PC-9 (cell line): ENCODE measurements around the gene STK40. TPM values are rescaled to one million over a fixed set of nuclear protein-coding genes. Genes with fewer than 3 reads are reported as not detected.

Experiments
- BruUV-seq: library from RNA; stranded (reverse); fragments of 400-500 nt; replicated peaks from 2 replicates; lab custom pipeline; 2021; lab: Mats Ljungman, UMichigan
- CTCF ChIA-PET: fragments of 300-600 bp; sonication (Branson Sonifier 250); formaldehyde crosslinking; loops from one replicate; lab custom pipeline; 2022; ENCODE audit warnings: antibody characterized with exemption; lab: Charles Lee
- POLR2A ChIA-PET: fragments of 300-600 bp; sonication (Branson Sonifier 250); formaldehyde crosslinking; loops from one replicate; lab custom pipeline; 2022; ENCODE audit warnings: antibody characterized with exemption; ENCODE audit not compliant: unreplicated experiment; lab: Charles Lee
- DNase-seq, 2 experiments: peaks; one replicate each; pipeline versions ENCODE4 v3.0.0 to v3.0.0-alpha.2; 2015 to 2022; ENCODE audit warnings: mixed read lengths in 1 of 2
- H2AFZ ChIP-seq: fragments of 200-600 bp; sonication (generic); 2 replicates; pipeline ENCODE4 v1.8.1; 2017; ENCODE audit warnings: antibody characterized with exemption
- H3F3A ChIP-seq: fragments of 200-600 bp; sonication (generic); 2 replicates; pipeline ENCODE4 v1.8.1; 2017; ENCODE audit warnings: antibody characterized with exemption, mild to moderate bottlenecking, low read depth; ENCODE audit not compliant: insufficient read depth
- H3K27ac ChIP-seq: fragments of 200-600 bp; sonication (generic); 2 replicates; pipeline ENCODE4 v1.6.1; 2016; ENCODE audit warnings: mixed run types
- H3K27me3 ChIP-seq: fragments of 200-600 bp; sonication (generic); 2 replicates; pipeline ENCODE4 v1.6.1; 2016; ENCODE audit warnings: low read depth, mixed run types; ENCODE audit not compliant: insufficient read depth
- H3K36me3 ChIP-seq: fragments of 200-600 bp; sonication (generic); 2 replicates; pipeline ENCODE4 v1.6.1; 2016; ENCODE audit warnings: low read depth, mixed run types
- H3K4me1 ChIP-seq: fragments of 200-600 bp; sonication (generic); replicated peaks from 2 replicates; pipeline ENCODE4 v1.6.1; 2016; ENCODE audit warnings: mixed run types; ENCODE audit not compliant: insufficient read depth
- H3K4me2 ChIP-seq: fragments of 200-600 bp; sonication (generic); 2 replicates; pipeline ENCODE4 v1.6.1; 2017; ENCODE audit warnings: mixed run types
- H3K4me3 ChIP-seq: fragments of 200-600 bp; sonication (generic); 2 replicates; pipeline ENCODE4 v1.6.1; 2016; ENCODE audit warnings: mixed run types
- H3K79me2 ChIP-seq: fragments of 200-600 bp; sonication (generic); 2 replicates; pipeline ENCODE4 v1.6.1; 2017; ENCODE audit warnings: low read depth, mixed run types
- H3K9me2 ChIP-seq: fragments of 200-600 bp; sonication (generic); 2 replicates; pipeline ENCODE4 v1.8.1; 2017; ENCODE audit warnings: mild to moderate bottlenecking; ENCODE audit not compliant: insufficient read depth
- H3K9me3 ChIP-seq: fragments of 200-600 bp; sonication (generic); 2 replicates; pipeline ENCODE4 v1.8.1; 2016; ENCODE audit warnings: low read depth; ENCODE audit not compliant: insufficient read depth
- H4K20me1 ChIP-seq: fragments of 200-600 bp; sonication (generic); 2 replicates; pipeline ENCODE4 v1.8.1; 2017; ENCODE audit not compliant: insufficient read depth
- EZH2 ChIP-seq: fragments of 200-600 bp; sonication (generic); IDR thresholded peaks from 2 replicates; pipeline ENCODE4 v1.8.0; 2017; ENCODE audit warnings: antibody characterized with exemption, low read depth
- intact Hi-C: fragments of 100-400 bp; cut with micrococcal nuclease; formaldehyde crosslinking; loops from one replicate; pipeline ENCODE4 v1.10.0; 2022; ENCODE audit not compliant: unreplicated experiment
- total RNA-seq: library from RNA; stranded (reverse); gene quantifications from 2 replicates; pipeline ENCODE4 v1.2.3, GENCODE V29; 2021
- TF ChIP-seq, protein P1 (sequence below): fragments of 200-600 bp; sonication (generic); conservative IDR thresholded peaks from 2 replicates; pipeline ENCODE4 v1.6.1; 2017; ENCODE audit warnings: mixed run types, antibody characterized with exemption, mild to moderate bottlenecking, moderate library complexity

STK40 gene
- total RNA-seq, 1 experiment from 2014 or later = 59.2 TPM

- Histone ChIP-seq H3K9me3 (no peaks in the 10 kb centered on the region), H3K27me3 (no peaks in the 10 kb centered on the region), H3K79me2 (peaks cover 19% of the 10 kb centered on the region), H3K4me3 (no peak overlapping the region), H2AFZ (no peak overlapping the region), H3K27ac (peak overlapping the region; percentile 89), H3K4me1 (peaks cover 32% of the 10 kb centered on the region), H3K4me2 (peak overlapping the region; percentile 67), H3K9me2 (no peaks in the 10 kb centered on the region), H3K36me3 (peaks cover 33% of the 10 kb centered on the region), H4K20me1 (no peaks in the 10 kb centered on the region), H3F3A (peaks cover 75% of the 10 kb centered on the region)
- intact Hi-C loops = loop anchor here (2.0 to 10.0 kb wide), 2 partner anchors 84 to 120 kb away; partner anchors contain the start of gene STK40
- peak in 1 of 2 experiments; percentile 60 for DNase-seq
- BruUV-seq = no TSS peak
- POLR2A ChIA-PET = interaction anchor here (0.5 to 0.7 kb wide), 4 partner anchors 15 to 443 kb away, joined by 3 to 10 read pairs (median 6); partner anchors contain the start of gene TRAPPC3
- TF ChIP-seq, protein P1, sequence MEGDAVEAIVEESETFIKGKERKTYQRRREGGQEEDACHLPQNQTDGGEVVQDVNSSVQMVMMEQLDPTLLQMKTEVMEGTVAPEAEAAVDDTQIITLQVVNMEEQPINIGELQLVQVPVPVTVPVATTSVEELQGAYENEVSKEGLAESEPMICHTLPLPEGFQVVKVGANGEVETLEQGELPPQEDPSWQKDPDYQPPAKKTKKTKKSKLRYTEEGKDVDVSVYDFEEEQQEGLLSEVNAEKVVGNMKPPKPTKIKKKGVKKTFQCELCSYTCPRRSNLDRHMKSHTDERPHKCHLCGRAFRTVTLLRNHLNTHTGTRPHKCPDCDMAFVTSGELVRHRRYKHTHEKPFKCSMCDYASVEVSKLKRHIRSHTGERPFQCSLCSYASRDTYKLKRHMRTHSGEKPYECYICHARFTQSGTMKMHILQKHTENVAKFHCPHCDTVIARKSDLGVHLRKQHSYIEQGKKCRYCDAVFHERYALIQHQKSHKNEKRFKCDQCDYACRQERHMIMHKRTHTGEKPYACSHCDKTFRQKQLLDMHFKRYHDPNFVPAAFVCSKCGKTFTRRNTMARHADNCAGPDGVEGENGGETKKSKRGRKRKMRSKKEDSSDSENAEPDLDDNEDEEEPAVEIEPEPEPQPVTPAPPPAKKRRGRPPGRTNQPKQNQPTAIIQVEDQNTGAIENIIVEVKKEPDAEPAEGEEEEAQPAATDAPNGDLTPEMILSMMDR = no peak
- TF ChIP-seq EZH2 = no peak
- CTCF ChIA-PET = interaction anchor here (0.5 to 1.6 kb wide), 16 partner anchors 15 to 151 kb away, joined by 3 to 13 read pairs (median 6); partner anchors contain the start of genes THRAP3 and TRAPPC3
Observed at GRCh38 chr1:36300526-36300925, 85.2 kb downstream of the STK40 start.

DNA sequence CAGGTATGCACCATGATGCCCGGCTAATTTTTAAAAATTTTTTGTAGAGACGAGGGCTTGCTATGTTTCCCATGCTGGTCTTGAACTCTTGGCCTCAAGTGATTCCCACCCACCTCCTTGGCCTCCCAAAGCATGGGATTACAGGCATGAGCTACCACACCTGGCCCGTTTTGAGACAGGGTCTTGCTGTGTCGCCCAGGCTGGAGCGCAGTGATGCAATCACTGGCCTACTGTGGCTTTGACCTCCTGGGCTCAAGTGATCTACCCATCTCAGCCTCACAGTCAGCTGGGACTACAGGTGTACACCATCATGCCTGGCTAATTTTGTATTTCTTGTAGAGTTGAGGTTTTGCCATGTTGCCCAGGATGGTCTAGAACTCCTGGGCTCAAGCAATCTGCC is 87.1 kb downstream of the STK40 start:
- Histone ChIP-seq H3K4me3 (no peak overlapping the region), H3K36me3 (peaks cover 42% of the 10 kb centered on the region), H3K27me3 (no peaks in the 10 kb centered on the region), H3F3A (peaks cover 74% of the 10 kb centered on the region), H3K4me1 (peaks cover 26% of the 10 kb centered on the region), H4K20me1 (no peaks in the 10 kb centered on the region), H3K4me2 (no peak overlapping the region), H3K79me2 (peaks cover 19% of the 10 kb centered on the region), H2AFZ (no peak overlapping the region), H3K9me2 (no peaks in the 10 kb centered on the region), H3K9me3 (no peaks in the 10 kb centered on the region), H3K27ac (peak overlapping the region; percentile 89)
- CTCF ChIA-PET = interaction anchor here (0.5 to 0.6 kb wide), 2 partner anchors 85 to 169 kb away, joined by 3 to 4 read pairs; no protein-coding TSS in a partner anchor
- BruUV-seq = no TSS peak
- POLR2A ChIA-PET = no interaction called here
- TF ChIP-seq, protein P1 = no peak
- TF ChIP-seq EZH2 = no peak
- intact Hi-C loops = no loop called here
- DNase-seq = no peak

DNA sequence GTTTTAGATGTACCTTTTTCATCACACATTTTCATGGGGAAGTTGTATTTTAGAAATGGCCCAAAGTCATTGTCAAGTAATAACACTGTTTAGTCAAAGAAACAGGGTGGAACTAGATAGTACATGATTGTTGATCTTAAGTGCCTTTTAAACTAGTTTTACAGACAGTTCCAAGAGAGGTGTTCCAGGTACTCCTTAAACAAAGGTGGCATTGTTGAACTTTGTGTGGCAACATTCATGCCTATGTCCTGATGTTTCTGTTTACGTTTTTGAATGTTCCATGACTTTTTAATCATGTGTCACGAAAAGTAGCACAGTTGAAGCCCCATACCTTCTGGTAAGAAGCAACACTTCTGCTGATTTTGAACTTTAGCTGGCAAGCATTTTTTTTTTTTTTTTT is 88.7 kb downstream of the STK40 start:
- Histone ChIP-seq H2AFZ (no peak overlapping the region), H3K27me3 (no peaks in the 10 kb centered on the region), H3K36me3 (peaks cover 35% of the 10 kb centered on the region), H3K4me1 (peaks cover 26% of the 10 kb centered on the region), H3K9me3 (no peaks in the 10 kb centered on the region), H3K4me2 (no peak overlapping the region), H3K4me3 (no peak overlapping the region), H3K9me2 (no peaks in the 10 kb centered on the region), H3F3A (peaks cover 78% of the 10 kb centered on the region), H4K20me1 (0 out of 2 replicates have a peak, but pooled peaks cover 3% of the 10 kb centered on the region), H3K79me2 (peaks cover 12% of the 10 kb centered on the region), H3K27ac (peak overlapping the region; percentile 57)
- POLR2A ChIA-PET = no interaction called here
- intact Hi-C loops = no loop called here
- CTCF ChIA-PET = no interaction called here
- no peak for TF ChIP-seq EZH2
- TF ChIP-seq, protein P1 = no peak
- DNase-seq = peak in 1 of 2 experiments; percentile 66
- BruUV-seq = no TSS peak
